Right lobe of liver (tissue), 6 donors: ENCODE results near the gene PLRG1. TPM values are rescaled to one million over a fixed set of nuclear protein-coding genes. Genes with fewer than 3 reads are reported as not detected.

Experiments
- ATAC-seq, 4 donors: fragments of 200-7000 bp; cut with Tn5 transposase; one replicate each; pipeline ENCODE4 v1.9.1; 2020; ENCODE audit warnings: mild to moderate bottlenecking in 4 of 4, moderate library complexity in 4 of 4
- DNase-seq, 3 donors: peaks; one replicate each; pipeline ENCODE4 v3.0.0-alpha.2; 2020
- H3K27ac ChIP-seq, 3 donors: fragments of 200-600 bp; one replicate each; pipeline ENCODE4 v1.8.0; 2022
- H3K27me3 ChIP-seq, 2 donors: fragments of 200-600 bp; one replicate each; pipeline ENCODE4 v1.8.0; 2022
- H3K36me3 ChIP-seq, 4 donors: fragments of 200-600 bp; sonication (generic) in 1 of 4; one replicate each; pipeline versions ENCODE4 v1.5.1 to v1.8.0; 2017 to 2022; ENCODE audit warnings: control low read depth in 1 of 4
- H3K4me1 ChIP-seq, 4 donors: fragments of 200-600 bp; sonication (generic) in 1 of 4; one replicate each; pipeline versions ENCODE4 v1.5.1 to v1.8.0; 2017 to 2022; ENCODE audit warnings: control low read depth in 1 of 4
- H3K4me3 ChIP-seq, 3 donors: fragments of 200-600 bp; one replicate each; pipeline ENCODE4 v1.8.0; 2022
- H3K9me3 ChIP-seq, 4 donors: fragments of 200-600 bp; sonication (generic) in 1 of 4; one replicate each; pipeline versions ENCODE4 v1.5.1 to v1.8.0; 2017 to 2022; ENCODE audit warnings: control low read depth in 1 of 4
- POLR2A ChIP-seq: fragments of 450-650 bp; IDR thresholded peaks from one replicate; pipeline ENCODE4 v1.6.1; 2017; ENCODE audit warnings: antibody characterized with exemption, mild to moderate bottlenecking
- WGBS: methylation state at CpG from one replicate; pipeline ENCODE4 v1.1.6; 2018; ENCODE audit warnings: low coverage, low lambda C conversion rate; ENCODE audit not compliant: insufficient coverage; ENCODE audit errors: missing lambda C conversion rate; 5-methylcytosine and 5-hydroxymethylcytosine counted together
- intact Hi-C, 2 donors: fragments of 100-400 bp; cut with DNase I; formaldehyde crosslinking; loops; one replicate each; pipeline versions ENCODE4 v1.11.2 to v1.14.1; 2022
- total RNA-seq, 6 experiments: library from RNA; depleted of rRNA in 2 of 6; stranded (reverse); fragments of >200 nt in 2 of 6; fragmentation: NEBNext Ultra II Directional in 3 of 6; extraction: Animal tissue kit (Norgen Biotek cat#: 25700) in 3 of 6; gene quantifications; one replicate each; pipeline versions ENCODE4 v1.1.0 to v1.2.4, GENCODE V29; 2016 to 2023
- TF ChIP-seq, protein P1 (sequence below), 4 donors: fragments of 200-600 bp in 3 of 4; fragments of 450-650 bp in 1 of 4; IDR thresholded peaks; one replicate each; pipeline versions ENCODE4 v1.5.1 to v1.8.0; 2016 to 2022; ENCODE audit warnings: antibody characterized with exemption in 4 of 4, mild to moderate bottlenecking in 2 of 4
- donor health status: DM: no; HTN: yes; CAD: no.
- donor health status: DM: no; HTN: no; CAD: no.
- donor health status: DM: no; HTN: no; CAD: no.
- donor health status: DM: no; HTN: yes; CAD: no.
- donor health status: DM: no; HTN: yes; CAD: no.

Gene PLRG1
- total RNA-seq, 6 experiments from 2014 or later, result 33.1 to 55.8 (median 39.2) TPM

DNA sequence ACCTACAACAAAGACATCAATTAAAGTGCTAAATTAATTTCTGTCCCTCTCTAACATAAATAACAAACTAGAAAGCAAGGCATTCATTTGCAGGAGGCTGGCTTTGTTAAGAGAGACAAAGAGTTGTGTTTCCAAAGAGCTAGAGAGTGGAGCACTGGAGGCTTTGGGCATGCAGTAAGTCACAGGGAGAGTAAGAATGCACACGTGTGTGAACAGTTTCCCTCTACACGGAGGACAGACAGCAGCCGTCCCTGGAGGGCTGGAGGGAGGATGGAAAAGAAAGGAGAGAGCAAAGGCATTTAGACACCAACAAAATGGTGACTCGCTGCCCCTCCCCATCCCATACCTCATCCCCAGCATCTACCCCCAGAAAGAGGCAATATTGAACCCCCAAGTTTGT is 38.2 kb downstream of the PLRG1 start:
- Histone ChIP-seq H3K9me3 (no peaks in the 10 kb centered on the region), H3K36me3 (no peaks in the 10 kb centered on the region), H3K27ac (no peak overlapping the region), H3K4me1 (no peaks in the 10 kb centered on the region), H3K27me3 (no peaks in the 10 kb centered on the region), H3K4me3 (no peak overlapping the region)
- DNase-seq, result no peak
- intact Hi-C loops, result no loop called here
- 55% methylated on average over 4 of the region's 4 CpGs for WGBS
- no peak for ATAC-seq
- no peak for TF ChIP-seq POLR2A
- TF ChIP-seq, protein P1, sequence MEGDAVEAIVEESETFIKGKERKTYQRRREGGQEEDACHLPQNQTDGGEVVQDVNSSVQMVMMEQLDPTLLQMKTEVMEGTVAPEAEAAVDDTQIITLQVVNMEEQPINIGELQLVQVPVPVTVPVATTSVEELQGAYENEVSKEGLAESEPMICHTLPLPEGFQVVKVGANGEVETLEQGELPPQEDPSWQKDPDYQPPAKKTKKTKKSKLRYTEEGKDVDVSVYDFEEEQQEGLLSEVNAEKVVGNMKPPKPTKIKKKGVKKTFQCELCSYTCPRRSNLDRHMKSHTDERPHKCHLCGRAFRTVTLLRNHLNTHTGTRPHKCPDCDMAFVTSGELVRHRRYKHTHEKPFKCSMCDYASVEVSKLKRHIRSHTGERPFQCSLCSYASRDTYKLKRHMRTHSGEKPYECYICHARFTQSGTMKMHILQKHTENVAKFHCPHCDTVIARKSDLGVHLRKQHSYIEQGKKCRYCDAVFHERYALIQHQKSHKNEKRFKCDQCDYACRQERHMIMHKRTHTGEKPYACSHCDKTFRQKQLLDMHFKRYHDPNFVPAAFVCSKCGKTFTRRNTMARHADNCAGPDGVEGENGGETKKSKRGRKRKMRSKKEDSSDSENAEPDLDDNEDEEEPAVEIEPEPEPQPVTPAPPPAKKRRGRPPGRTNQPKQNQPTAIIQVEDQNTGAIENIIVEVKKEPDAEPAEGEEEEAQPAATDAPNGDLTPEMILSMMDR (IDR thresholded peaks at IDR 0.05), result no peak

GRCh38 chr4:154511548-154511947 is 38.7 kb downstream of the PLRG1 start:
- 85% methylated on average over 2 of the region's 2 CpGs for WGBS
- no peaks in the 10 kb centered on the region for H3K9me3 ChIP-seq
- no peak overlapping the region for H3K27ac ChIP-seq
- TF ChIP-seq, protein P1 (IDR thresholded peaks at IDR 0.05), result no peak
- no peak for TF ChIP-seq POLR2A
- no peaks in the 10 kb centered on the region for H3K36me3 ChIP-seq
- intact Hi-C loops, result no loop called here
- DNase-seq, result no peak
- ATAC-seq, result no peak
- no peaks in the 10 kb centered on the region for H3K27me3 ChIP-seq
- no peak overlapping the region for H3K4me3 ChIP-seq
- H3K4me1 ChIP-seq, result no peaks in the 10 kb centered on the region

GRCh38 chr4:154507156-154507555 is 43.0 kb downstream of the PLRG1 start:
- intact Hi-C loops, result loop anchor here in 1 of 2 donors (10.0 kb wide), 1 partner anchor 112 kb away; no protein-coding TSS in a partner anchor
- H3K36me3 ChIP-seq, result no peaks in the 10 kb centered on the region
- 70% methylated on average over 3 of the region's 3 CpGs for WGBS
- no peaks in the 10 kb centered on the region for H3K27me3 ChIP-seq
- DNase-seq, result no peak
- no peaks in the 10 kb centered on the region for H3K4me1 ChIP-seq
- H3K27ac ChIP-seq, result no peak overlapping the region
- ATAC-seq, result no peak
- no peaks in the 10 kb centered on the region for H3K9me3 ChIP-seq
- no peak overlapping the region for H3K4me3 ChIP-seq
- TF ChIP-seq POLR2A, result no peak
- TF ChIP-seq, protein P1 (IDR thresholded peaks at IDR 0.05), result no peak

GRCh38 chr4:154506253-154506652 is 43.9 kb downstream of the PLRG1 start:
- DNase-seq (no peak), ATAC-seq (peak; percentile 75 to 86 (median 81))

More at GRCh38 chr4:154506253-154506652, 43.9 kb downstream of the PLRG1 start:
- WGBS, result 0% methylated on average over 2 of the region's 2 CpGs
- Histone ChIP-seq H3K27ac (no peak overlapping the region), H3K4me3 (no peak overlapping the region), H3K4me1 (no peaks in the 10 kb centered on the region), H3K36me3 (no peaks in the 10 kb centered on the region), H3K9me3 (no peaks in the 10 kb centered on the region), H3K27me3 (no peaks in the 10 kb centered on the region)
- TF ChIP-seq, protein P1 (IDR thresholded peaks at IDR 0.05), result peak; percentile 49 to 65 (median 60)
- no peak for TF ChIP-seq POLR2A
- intact Hi-C loops, result loop anchor here in 1 of 2 donors (10.0 kb wide), 1 partner anchor 111 kb away; no protein-coding TSS in a partner anchor
